GM19025 (cell line): ENCODE measurements around the gene ADRM1.

Experiments
- ATAC-seq: cut with Tn5 transposase; IDR thresholded peaks from one replicate; pipeline ENCODE4 v1.9.1; 2021; ENCODE audit warnings: mild to moderate bottlenecking, low read depth, moderate library complexity; ENCODE audit not compliant: unreplicated experiment

ADRM1 gene

DNA sequence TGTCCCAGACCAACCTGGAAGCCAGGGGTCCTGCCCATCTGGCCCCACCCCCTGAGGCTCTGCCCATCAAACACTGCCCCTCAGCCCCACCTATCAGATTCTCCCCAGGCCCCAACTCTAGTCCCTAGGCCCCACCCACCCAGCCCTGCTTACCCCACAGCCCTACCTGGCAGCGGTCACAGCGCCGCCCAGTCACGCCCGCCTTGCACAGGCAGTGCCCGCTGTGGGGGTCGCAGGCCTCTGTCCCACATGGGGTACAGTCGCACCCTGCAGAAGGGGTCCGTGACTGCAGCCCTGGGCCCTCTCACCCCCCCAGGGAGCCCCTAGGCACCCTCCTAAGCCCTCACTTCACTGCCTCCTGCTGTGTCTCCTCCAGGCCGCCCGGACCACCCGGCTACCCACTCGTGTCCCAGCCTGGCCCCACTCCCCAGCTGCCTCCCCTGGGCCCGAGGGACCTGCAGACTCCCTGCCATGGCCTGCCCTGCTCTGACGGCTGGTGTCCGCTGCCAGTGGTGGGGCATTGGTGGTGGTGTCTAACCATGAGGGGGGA lies 19.8 kb downstream of the ADRM1 start:
- no peak for ATAC-seq

DNA sequence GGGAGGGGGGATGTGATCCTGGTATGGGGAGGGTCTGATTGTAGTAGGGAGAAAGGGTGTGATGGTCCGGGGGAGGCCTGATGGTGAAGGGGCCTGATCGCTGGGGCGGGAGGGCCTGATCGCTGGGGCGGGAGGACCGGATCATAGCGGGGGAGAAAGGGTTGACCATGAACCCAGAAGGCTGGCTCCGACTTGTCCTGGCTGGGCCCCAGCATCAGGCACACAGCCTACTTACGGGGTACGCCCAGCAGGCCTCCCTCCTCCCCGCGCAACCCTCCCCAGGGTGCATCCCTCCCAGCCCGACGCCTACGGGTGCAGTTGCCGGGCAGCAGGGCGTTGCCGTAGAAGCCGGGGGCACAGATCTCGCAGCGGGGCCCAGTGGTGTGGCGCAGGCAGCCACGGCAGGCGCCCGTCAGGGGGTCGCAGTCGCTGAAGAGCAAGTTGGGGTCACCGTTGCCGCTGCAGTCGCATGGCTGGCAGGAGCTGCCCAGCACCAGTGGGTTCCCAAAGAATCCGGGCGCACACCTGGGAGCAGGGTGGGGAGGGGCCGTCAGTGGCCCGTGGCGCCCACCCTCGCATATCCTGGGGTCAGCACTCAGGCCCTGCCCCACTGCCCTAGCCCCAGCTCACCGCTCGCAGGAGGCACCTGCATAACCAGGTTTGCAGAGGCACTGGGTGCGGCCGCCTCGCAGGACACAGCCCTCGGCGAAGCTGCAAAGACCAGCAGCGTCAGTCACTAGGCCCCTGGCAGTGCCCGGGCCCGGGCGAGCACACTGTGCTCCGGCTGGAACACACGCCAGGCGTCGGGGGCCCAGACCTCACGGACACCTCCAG lies 20.6 kb downstream of the ADRM1 start:
- no peak for ATAC-seq

DNA sequence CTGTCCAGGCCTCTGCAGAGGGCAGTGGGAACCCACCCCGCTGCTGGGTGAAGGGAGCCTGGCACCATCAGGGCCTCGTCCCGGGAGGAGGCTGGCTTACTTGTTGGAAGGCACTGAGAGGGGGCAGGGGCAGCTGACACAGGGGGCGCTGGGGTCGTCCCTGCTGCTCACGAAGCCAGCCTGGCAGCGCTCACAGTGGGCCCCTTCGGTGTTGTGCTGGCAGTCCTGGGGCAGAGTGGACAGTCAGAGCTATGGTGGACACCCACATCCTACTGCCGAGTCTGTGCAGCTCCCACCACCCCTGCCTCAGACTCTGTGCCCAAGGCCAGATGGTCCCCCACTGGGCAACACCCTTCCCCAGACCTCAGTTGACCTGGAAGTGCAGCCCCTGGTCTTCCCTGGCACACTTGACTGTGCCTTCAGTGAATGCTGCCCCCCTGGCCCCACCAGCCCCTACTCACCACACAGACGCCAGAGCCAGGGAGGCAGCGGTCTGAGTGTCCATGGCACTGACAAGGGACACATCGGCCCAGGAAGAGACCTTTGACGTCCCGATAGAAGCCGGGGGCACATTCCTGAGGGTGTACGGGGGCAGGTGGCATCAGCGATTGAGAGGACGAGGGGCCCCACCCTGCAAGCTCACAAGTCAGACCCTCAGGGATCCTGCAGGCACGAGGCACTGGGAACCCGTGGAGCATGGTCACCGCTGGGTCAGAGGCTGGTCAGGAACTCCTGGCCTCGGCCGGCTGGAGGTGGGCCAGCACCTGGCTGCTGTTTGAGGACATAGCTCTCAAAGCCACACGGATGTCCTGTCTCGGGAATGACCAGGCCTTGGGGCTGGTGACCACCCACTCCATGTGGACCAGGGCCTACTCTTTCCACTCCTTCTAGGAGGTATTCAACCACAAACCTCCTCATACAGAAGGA lies 21.4 kb downstream of the ADRM1 start:
- ATAC-seq: no peak

DNA sequence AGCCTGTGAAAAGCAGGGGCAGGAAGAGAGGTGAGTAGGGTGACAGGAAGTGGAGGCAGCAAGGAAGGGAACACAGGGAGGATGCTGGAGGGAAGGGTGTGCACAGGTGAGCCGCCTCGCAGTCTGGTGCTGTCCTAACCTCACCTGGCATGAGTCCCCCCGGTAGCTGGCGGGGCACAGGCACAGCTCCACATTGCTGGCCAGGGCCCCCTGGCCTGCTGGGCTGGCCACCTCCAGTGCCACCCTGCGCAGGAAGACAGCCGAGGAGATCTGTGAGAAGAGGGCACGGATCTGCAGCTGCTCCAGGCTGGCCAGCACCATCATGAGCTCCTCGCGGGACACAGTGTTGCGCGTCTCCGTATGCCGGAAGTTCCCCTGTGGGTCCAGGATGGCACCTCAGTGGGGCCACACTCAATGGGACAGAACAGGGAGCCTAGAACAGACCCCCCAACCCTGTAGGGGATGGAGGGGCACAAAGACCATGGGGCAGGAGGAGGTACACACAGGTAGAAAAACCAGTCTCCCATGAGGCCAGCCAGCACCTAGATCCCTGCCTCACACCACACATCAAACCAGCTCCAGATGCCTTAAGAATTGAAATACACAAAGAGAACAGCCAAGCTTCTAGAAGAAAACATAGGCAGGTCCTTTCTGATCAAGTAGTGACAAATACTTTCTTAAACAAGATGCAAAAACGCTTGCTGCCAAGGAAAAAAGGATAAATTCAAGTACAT lies 22.5 kb downstream of the ADRM1 start:
- ATAC-seq: no peak

DNA sequence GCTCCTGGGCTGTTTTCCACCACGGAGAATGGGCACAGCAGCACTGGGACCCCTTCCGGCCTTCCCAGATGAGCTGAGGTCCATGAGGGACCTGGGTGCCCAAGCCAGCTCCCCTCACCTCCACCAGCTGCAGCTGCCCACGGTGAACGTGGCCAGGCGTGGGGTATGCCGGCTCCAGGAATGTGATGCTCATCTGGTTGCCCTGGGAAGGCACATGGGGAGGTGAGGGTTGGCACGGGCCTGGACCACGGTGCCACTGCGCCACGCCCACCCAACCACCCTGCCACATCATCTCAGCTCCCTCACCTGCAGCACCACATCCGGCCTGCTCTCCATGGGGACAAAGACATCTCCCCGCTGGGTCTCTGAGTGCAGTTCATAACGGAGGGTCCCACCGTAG lies 23.8 kb downstream of the ADRM1 start:
- no peak for ATAC-seq

DNA sequence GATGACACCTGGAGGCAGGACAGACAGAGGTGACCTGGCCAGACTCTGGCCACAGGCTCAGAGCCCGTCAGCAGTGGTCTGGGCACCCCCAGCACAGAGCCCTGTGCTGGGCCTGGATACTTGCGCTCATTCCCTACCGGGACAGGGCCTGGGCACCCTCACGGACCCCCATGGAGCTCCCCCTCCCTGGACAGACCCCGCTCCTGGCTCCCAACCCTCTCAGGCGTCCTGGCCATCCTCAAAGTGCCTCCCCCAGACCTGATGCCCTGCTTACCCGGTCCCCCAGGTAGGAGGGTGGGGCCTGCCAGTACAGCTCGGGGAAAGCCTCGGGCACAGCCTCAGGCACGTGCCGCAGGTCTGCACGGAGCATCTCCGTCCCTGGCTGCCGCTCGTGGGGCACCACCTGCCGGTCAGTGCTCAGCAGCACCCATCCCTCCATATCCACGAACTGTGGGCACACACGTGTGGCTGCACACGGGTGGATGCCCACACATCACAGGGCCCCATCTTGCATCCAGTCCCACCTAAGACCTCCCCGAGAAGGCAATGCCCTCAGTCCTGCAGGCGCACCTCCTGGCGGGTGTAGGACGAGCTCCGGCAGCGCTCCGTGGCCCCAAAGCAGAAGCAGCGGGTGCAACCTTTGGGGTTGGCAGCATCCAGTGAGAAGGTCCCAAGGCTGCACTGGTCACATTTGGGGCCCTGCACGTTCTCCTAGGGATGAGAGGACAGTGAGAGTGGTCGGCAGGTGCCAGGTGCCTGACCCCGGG lies 24.3 kb downstream of the ADRM1 start:
- ATAC-seq: no peak

DNA sequence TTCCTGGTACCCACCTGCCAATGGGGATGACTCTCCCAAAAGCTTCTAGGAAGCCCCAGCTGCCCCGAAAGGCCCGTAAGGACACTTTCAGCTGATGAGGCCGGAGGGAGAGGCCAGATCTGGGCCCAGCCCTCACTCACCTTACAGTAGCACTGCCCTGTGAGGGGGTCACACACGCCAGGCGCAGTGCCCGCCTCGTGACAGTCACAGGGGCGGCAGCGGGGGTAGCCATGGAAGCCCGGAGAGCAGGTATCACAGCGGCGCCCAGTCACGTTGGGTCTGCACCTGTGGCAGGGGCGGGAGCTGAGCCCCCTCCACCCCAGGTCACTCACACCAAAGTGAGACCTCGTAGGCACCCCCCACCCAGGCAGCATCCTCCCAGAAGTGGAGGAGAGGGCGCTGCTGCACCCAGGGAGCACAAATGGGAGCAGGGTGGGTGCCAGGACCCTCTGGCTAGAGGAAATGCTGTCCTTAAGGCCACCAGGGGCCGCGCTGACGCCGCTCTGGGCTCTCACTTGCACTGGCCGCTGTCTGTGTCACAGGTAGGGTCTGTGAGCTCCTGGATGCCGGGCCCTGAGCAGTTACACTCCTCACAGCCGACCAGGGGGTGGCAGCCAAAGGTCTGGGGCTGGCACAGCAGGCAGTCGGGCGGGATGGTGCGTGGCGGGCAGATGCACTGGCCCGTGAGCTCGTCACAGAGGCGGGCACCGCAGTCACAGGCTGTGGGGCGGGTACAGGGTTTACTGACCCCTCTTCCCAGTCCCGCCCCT lies 25.1 kb downstream of the ADRM1 start:
- ATAC-seq: no peak

DNA sequence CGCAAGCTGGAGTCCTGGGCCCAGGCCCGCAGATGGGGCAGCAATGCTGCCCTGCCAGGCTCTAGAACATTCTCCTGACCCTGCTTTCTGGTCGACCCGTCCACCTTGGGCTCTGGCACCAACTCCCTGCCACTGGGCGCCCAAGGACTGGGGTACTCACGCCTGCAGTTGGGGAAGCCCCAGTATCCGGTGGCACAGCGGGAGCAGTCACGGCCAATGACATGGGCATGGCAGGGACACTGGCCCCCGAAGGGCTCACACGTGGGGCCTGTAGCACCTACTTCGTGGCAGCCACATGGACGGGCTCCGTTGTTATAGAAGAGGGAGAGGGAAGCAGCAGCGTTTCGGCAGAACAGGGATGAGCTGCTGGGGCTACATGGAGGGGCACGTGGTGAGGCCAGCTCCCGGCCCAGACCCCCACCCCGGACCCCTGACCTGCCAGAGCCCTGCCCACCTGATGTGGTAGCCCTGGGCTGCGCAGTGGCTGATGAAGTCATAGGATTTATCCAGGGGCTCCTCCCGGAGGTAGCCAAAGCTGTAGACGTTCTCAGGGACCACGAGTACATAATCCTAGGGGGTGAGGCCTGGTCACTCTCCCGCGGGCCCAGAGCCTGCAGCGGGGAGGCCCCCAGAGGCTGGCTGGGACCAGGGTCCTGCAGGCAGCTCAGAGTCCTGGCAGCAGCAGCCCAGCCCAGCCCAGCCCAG lies 26.0 kb downstream of the ADRM1 start:
- no peak for ATAC-seq

DNA sequence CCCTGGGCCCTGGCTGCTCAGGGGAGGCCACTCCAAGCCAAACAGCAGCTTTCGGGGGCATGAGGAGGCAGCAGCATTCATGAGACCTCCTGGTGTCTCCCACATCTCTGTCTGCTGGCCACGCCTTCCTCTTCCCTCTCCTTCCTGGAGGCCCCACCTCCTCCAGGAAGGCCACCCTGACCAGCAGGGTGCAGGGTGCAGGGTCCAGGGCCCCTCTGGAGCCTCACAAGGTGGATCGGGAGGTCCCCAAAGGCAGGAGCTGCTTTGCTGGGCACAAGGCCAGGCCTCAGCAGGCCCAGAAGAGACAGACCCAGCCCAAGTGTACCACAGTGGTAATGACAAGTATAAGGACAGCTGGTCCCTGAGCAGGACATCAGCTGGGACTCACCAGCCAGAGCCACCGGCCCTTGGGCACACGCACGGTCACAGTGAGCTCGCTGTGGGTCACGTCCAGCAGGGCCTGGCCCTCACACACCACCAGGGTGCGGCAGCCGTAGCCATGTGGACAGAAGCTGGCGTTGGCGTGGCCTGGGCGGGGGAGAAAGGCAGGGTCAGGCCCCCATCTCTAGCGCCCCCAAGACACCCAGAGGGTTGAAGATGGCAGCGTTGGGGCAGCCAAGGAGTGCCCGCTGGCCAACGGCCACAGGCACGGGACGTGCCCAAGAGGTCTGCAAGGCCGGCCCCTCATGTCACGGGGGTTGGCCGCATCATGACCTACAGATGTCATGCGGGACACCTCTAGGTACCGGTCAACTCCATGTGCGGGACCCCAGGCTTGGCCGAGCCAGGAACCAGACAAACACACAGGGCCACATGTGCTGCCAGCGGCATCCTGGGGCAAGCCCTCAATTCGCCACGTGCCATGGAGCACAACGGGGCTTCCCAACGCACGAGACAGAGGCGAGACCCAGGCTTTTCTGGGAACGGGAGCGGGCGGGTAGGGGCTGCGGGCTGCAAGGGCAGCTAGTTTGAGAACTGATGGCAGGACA lies 26.9 kb downstream of the ADRM1 start:
- no peak for ATAC-seq

DNA sequence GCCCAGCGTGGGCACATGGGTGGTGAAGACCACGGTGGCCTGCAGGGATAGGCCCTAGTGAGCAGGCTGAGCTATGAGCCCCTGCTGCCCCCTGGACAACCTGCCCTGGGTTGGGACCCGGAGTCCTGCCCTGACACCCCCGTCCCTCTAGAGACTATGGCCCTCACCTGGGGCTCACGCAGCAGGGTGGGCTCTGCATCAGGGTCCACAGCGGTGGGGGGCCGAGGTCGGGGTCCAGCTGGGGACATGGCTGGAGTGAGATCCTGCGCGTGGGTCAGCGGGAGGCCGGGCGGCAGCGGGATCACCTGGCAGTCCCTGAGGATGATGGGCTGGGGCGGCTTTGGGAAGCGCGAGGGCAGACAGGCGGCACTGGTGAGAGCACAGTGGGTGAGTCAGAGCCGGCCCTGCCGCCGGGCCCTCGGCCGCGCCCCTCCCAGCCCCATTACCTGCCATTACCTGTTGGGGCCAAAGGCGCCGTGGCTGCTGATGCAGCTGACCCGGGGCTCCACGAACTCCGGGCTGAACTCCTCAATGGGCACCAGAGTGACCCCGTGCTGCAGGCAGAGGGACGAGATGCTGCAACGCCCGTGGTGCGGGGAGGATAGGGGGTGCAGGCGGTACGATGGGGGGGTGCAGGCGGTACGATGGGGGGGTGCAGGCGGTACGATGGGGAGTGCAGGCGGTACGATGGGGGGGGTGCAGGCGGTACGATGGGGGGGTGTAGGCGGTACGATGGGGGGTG lies 27.9 kb downstream of the ADRM1 start:
- no peak for ATAC-seq

DNA sequence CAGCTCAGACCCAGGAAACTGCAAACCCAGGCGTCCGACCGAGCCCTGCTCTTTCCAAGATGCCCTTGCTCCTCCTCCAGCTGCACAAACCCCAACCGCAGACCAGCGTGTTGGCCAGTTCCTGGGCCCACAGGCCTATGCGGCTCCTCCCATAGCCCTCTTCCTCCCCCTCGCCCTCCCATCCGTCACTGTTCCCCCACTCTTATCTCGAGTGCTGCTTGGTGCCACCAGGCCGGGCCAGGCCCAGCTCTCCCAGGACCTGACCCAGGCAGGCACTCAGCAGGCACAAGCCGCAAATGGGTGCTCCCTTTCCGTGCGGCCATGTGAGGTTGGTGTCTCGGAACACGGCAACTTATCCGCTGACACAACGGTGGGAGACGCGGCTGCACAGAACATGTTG lies 28.6 kb downstream of the ADRM1 start:
- no peak for ATAC-seq

DNA sequence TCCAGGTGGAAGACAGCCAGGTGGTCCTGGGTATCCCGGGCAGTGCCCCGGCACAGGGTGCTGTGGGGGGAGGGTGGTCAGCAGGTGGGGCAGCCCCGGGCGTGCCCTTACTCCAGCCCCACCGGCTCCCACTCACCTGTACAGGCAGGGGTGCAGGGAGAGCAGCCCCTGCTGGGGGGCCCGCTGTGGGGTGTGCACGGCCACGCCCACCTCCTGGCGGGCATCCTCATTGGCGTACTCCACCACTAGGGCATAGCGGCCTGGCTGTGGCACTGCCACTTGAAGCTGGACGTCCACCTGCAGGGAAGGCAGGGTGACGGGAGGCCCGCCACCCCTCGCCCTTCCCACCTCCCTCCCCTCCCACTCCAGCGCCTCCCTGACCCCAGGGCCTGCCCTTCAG lies 29.6 kb downstream of the ADRM1 start:
- ATAC-seq: no peak

DNA sequence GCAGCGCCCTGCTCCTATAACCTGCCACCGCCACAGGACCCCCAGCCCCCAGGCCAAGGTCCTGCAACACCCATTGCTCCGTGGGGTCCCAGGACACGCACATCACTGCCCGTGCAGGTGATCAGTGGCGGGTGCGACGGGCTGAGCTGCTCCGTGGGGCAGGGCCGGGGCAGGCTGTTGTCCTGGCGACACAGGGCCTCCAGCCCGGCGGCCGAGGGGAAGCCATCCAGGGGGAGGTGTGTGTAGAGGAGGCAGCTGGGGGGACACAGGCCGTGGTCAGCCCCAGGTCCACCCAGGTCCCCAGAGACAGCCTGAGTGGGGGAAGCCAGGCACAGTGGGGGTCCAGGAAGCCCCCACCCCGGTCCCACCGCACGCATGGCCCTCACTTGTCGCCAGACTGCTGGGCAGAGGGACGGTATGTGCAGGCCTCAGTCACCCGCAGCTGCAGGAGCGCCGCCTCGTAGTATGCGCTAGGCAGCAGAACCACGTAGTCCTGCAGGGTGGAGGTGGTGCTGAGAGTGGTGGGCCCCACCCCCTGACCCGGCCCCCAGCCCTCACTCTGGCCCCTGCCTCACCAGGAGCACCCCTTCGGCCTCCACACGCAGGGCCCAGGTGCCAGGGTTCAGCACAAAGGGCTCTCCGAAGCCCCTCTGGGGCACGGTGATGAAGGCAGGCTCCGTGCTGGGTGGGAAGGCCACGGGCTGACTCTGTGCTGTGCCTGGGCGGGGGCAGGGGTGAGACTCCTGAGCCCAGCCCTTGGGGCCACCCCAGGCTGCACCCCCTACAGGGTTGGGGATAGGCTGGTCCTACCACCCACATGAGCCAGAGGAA lies 30.4 kb downstream of the ADRM1 start:
- no peak for ATAC-seq

DNA sequence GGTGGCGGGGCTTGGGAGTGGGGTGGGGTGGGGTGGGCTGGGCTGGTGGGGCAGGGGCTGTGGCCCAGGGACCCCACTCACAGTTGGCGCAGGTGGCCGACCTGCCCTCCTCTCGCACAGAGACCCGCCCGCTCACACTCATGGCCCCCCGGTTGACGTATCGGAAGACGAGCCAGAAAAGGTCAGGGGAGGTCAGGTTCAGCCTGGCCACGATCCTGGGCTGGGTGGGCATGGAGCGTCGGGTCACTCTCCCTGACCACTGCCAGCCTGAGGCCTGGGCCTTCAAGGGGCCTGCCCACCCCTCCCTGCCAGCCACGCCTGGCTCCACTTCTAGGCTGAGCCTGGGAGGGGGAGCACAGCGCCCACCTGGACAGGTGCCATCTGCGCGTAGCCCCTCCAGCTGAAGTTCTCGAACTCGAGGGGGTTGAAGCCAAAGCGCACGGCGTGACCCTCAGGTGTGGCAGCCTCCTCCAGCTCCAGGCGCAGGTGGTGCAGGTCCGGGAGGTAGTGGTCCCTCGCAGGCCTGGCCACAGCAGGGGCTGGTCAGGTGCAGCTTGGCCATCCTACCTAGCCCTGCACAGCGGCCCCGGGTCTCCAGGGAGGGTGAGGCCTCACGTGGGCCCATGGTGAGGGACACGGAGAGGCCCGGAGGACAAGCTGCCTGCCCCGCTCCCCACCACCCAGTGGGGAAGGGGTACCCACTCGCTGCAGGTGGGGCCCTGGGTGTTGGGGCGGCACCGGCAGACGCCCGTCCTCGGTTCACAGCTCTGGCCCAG lies 31.2 kb downstream of the ADRM1 start:
- no peak for ATAC-seq

DNA sequence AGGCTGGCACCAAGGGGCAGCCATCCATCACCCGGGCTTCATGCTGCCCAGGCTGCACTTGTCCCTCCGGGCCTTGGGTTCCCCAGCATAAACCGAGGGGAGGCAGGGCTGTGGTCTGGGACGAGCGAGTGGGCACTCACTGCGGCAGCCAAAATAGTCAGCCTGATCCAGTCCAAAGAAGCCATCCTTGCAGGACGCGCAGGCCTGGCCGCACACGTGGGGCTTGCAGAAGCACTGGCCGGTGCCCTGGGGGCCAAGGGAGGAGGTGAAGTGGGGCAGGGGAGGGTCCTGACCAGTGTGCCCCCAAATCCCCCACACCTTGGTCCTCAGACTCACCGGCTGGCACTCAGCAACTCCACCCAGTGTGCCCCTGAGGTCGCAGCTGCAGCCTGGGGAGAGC lies 32.1 kb downstream of the ADRM1 start:
- ATAC-seq: no peak
